ENCODE data around the gene BPIFB6.

Gene BPIFB6

GRCh38 chr20:33062105-33062824, 30.8 kb downstream of the BPIFB6 start:
- Histone ChIP-seq H3K9me3 (replicated peaks; ENCODE audit: low read length) (no peaks in the 10 kb centered on the region), H3K4me2 (ENCODE audit: low read length) (no peak overlapping the region), H3K36me3 (ENCODE audit: insufficient read depth, low read length) (no peaks in the 10 kb centered on the region), H3K4me1 (ENCODE audit: control insufficient read depth, insufficient read depth, low read length) (no peaks in the 10 kb centered on the region), H3K9ac (ENCODE audit: low read depth, low read length) (no peak overlapping the region), H3K27me3 (ENCODE audit: control insufficient read depth, insufficient read depth, low read length) (peaks cover 18% of the 10 kb centered on the region), H3K4me3 (ENCODE audit: low read length) (no peak overlapping the region)

- Histone ChIP-seq H3K9me3 (replicated peaks; ENCODE audit: low read length) (no peaks in the 10 kb centered on the region), H3K4me1 (ENCODE audit: control insufficient read depth, insufficient read depth, low read length) (no peaks in the 10 kb centered on the region), H3K4me3 (ENCODE audit: low read length) (no peak overlapping the region), H3K4me2 (ENCODE audit: low read length) (no peak overlapping the region), H3K9ac (ENCODE audit: low read depth, low read length) (no peak overlapping the region), H3K36me3 (ENCODE audit: insufficient read depth, low read length) (no peaks in the 10 kb centered on the region), H3K27me3 (ENCODE audit: control insufficient read depth, insufficient read depth, low read length) (peaks cover 21% of the 10 kb centered on the region)
Observed at GRCh38 chr20:33062825-33063149, 31.3 kb downstream of the BPIFB6 start.

GRCh38 chr20:33063271-33063670, 31.8 kb downstream of the BPIFB6 start:
- Histone ChIP-seq H3K27me3 (ENCODE audit: control insufficient read depth, insufficient read depth, low read length) (peaks cover 25% of the 10 kb centered on the region), H3K4me3 (ENCODE audit: low read length) (no peak overlapping the region), H3K36me3 (ENCODE audit: insufficient read depth, low read length) (no peaks in the 10 kb centered on the region), H3K9ac (ENCODE audit: low read depth, low read length) (no peak overlapping the region), H3K9me3 (replicated peaks; ENCODE audit: low read length) (no peaks in the 10 kb centered on the region), H3K4me2 (ENCODE audit: low read length) (no peak overlapping the region), H3K4me1 (ENCODE audit: control insufficient read depth, insufficient read depth, low read length) (no peaks in the 10 kb centered on the region)

- Histone ChIP-seq H3K36me3 (ENCODE audit: insufficient read depth, low read length) (no peaks in the 10 kb centered on the region), H3K9ac (ENCODE audit: low read depth, low read length) (no peak overlapping the region), H3K9me3 (replicated peaks; ENCODE audit: low read length) (no peaks in the 10 kb centered on the region), H3K4me2 (ENCODE audit: low read length) (no peak overlapping the region), H3K4me1 (ENCODE audit: control insufficient read depth, insufficient read depth, low read length) (no peaks in the 10 kb centered on the region), H3K27me3 (ENCODE audit: control insufficient read depth, insufficient read depth, low read length) (peaks cover 33% of the 10 kb centered on the region), H3K4me3 (ENCODE audit: low read length) (no peak overlapping the region)
Observed at GRCh38 chr20:33064572-33065287, 33.3 kb downstream of the BPIFB6 start.

GRCh38 chr20:33065785-33066184, 34.3 kb downstream of the BPIFB6 start:
- Histone ChIP-seq H3K9me3 (replicated peaks; ENCODE audit: low read length) (no peaks in the 10 kb centered on the region), H3K27me3 (ENCODE audit: control insufficient read depth, insufficient read depth, low read length) (peaks cover 34% of the 10 kb centered on the region), H3K4me2 (ENCODE audit: low read length) (no peak overlapping the region)

GRCh38 chr20:33067806-33068205, 36.4 kb downstream of the BPIFB6 start:
- Histone ChIP-seq H3K4me3 (ENCODE audit: low read length) (no peak overlapping the region), H3K27me3 (ENCODE audit: control insufficient read depth, insufficient read depth, low read length) (peaks cover 32% of the 10 kb centered on the region), H3K4me2 (ENCODE audit: low read length) (no peak overlapping the region), H3K4me1 (ENCODE audit: control insufficient read depth, insufficient read depth, low read length) (no peaks in the 10 kb centered on the region), H3K9me3 (replicated peaks; ENCODE audit: low read length) (no peaks in the 10 kb centered on the region), H3K36me3 (ENCODE audit: insufficient read depth, low read length) (no peaks in the 10 kb centered on the region), H3K9ac (ENCODE audit: low read depth, low read length) (no peak overlapping the region)

More at GRCh38 chr20:33065785-33066184, 34.3 kb downstream of the BPIFB6 start:
- Histone ChIP-seq H3K4me1 (ENCODE audit: control insufficient read depth, insufficient read depth, low read length) (no peaks in the 10 kb centered on the region), H3K4me3 (ENCODE audit: low read length) (no peak overlapping the region), H3K36me3 (ENCODE audit: insufficient read depth, low read length) (no peaks in the 10 kb centered on the region), H3K9ac (ENCODE audit: low read depth, low read length) (no peak overlapping the region)

GRCh38 chr20:33068251-33068939, 36.9 kb downstream of the BPIFB6 start:
- no peaks in the 10 kb centered on the region for H3K36me3 ChIP-seq (ENCODE audit: insufficient read depth, low read length)
- no peak overlapping the region for H3K9ac ChIP-seq (ENCODE audit: low read depth, low read length)
- no peak overlapping the region for H3K4me3 ChIP-seq (ENCODE audit: low read length)
- no peak overlapping the region for H3K4me2 ChIP-seq (ENCODE audit: low read length)
- H3K27me3 ChIP-seq (ENCODE audit: control insufficient read depth, insufficient read depth, low read length), result peaks cover 36% of the 10 kb centered on the region
- no peaks in the 10 kb centered on the region for H3K9me3 ChIP-seq (replicated peaks; ENCODE audit: low read length)
- H3K4me1 ChIP-seq (ENCODE audit: control insufficient read depth, insufficient read depth, low read length), result no peaks in the 10 kb centered on the region

- peaks cover 37% of the 10 kb centered on the region for H3K27me3 ChIP-seq (ENCODE audit: control insufficient read depth, insufficient read depth, low read length)
- H3K4me2 ChIP-seq (ENCODE audit: low read length), result no peak overlapping the region
- H3K4me3 ChIP-seq (ENCODE audit: low read length), result no peak overlapping the region
- no peak overlapping the region for H3K9ac ChIP-seq (ENCODE audit: low read depth, low read length)
- no peaks in the 10 kb centered on the region for H3K36me3 ChIP-seq (ENCODE audit: insufficient read depth, low read length)
- no peaks in the 10 kb centered on the region for H3K4me1 ChIP-seq (ENCODE audit: control insufficient read depth, insufficient read depth, low read length)
- H3K9me3 ChIP-seq (replicated peaks; ENCODE audit: low read length), result no peaks in the 10 kb centered on the region
Observed at GRCh38 chr20:33069673-33070072, 38.2 kb downstream of the BPIFB6 start.

DNA sequence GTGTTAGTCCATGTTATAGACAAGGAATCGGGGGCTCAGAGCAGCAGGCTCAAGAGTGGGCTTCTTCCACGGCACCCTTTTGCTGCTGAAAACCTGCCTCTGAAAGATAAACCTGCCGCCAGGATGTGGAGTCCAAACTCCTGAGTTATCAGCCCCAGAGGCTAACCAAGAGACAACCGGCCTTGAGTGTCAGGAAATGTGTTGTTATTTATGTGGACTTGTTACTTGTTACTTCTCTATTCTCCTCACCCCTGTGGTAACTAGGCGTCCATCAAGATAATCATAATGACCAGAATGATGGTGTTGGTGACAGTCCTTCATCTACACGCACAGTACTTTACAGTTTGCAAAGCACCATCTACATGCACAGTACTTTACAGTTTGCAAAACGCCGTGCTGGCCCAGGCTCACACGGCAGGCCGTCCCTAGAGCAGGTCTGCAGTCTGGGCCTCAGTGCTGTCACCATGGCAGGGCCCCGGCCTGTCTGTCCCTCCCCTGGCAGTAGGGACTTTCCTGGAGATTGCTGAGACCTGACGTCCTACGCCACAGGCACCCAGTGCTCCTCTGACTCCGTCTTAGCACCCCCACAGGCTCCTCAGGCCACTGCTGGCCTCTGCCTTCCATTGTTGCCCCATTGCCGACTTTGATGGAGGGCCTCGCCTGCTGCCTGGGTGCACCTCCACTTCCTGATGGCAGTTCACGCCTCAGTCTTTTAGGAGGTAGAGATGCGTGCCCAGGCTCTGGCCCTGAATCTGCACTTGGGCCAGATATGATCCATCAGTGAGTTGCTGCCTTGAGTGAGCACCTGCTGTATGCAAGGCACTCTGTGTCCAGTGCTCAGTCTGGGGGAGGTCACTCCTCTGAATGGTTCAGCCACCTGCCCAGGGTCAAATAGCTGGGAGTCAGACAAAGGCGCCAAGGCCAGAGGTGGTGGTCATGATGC, 38.9 kb downstream of the BPIFB6 start:
- Histone ChIP-seq H3K9me3 (replicated peaks; ENCODE audit: low read length) (no peaks in the 10 kb centered on the region), H3K36me3 (ENCODE audit: insufficient read depth, low read length) (no peaks in the 10 kb centered on the region), H3K4me3 (ENCODE audit: low read length) (no peak overlapping the region), H3K4me1 (ENCODE audit: control insufficient read depth, insufficient read depth, low read length) (no peaks in the 10 kb centered on the region), H3K27me3 (ENCODE audit: control insufficient read depth, insufficient read depth, low read length) (peaks cover 42% of the 10 kb centered on the region), H3K4me2 (ENCODE audit: low read length) (no peak overlapping the region), H3K9ac (ENCODE audit: low read depth, low read length) (no peak overlapping the region)

DNA sequence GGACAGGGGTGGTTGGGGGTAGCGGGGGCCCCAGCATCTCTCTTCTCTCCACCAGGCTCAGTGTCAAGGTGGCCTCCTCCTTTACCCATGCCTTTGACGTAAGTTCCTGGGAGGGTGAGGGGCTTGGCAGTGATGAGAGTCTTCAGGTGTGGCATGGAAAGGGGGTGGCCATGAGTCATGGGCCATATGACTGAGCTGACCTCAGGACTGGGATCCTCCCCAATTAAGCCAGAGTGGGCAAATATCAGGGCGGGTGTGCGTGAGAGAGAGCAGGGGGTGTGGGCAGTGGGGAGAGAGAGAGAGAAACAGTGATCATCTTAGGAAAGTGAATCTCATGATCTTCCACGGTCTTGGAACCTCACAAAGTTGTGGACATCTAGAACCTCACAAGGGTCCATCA, 39.8 kb downstream of the BPIFB6 start:
- H3K9ac ChIP-seq (ENCODE audit: low read depth, low read length), result no peak overlapping the region

DNA sequence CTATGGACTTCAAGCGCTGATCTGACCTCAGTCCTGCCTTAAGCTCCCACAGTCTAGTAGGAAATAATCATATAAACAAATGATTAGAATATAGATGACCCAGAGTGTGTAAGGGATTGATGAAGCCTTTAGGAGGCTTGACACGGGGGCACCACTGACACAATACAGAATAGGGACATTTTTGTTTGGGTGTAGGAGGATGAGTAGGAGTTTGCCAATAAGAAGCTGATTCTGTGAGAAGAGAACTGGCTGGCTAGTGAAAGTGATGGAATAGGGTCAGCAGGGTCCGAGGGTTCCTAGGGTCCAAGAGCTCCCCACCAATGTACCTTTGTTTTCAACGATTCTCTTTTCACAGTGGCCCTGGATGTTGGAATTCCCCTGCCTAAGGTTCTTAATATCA, 40.9 kb downstream of the BPIFB6 start:
- H3K4me3 ChIP-seq (ENCODE audit: low read length), result no peak overlapping the region
- no peaks in the 10 kb centered on the region for H3K36me3 ChIP-seq (ENCODE audit: insufficient read depth, low read length)
- H3K4me2 ChIP-seq (ENCODE audit: low read length), result no peak overlapping the region
- no peaks in the 10 kb centered on the region for H3K9me3 ChIP-seq (replicated peaks; ENCODE audit: low read length)
- H3K4me1 ChIP-seq (ENCODE audit: control insufficient read depth, insufficient read depth, low read length), result no peaks in the 10 kb centered on the region
- no peak overlapping the region for H3K9ac ChIP-seq (ENCODE audit: low read depth, low read length)
- H3K27me3 ChIP-seq (ENCODE audit: control insufficient read depth, insufficient read depth, low read length), result peaks cover 38% of the 10 kb centered on the region

More for the DNA sequence above, 39.8 kb downstream of the BPIFB6 start:
- no peak overlapping the region for H3K4me2 ChIP-seq (ENCODE audit: low read length)
- H3K36me3 ChIP-seq (ENCODE audit: insufficient read depth, low read length), result no peaks in the 10 kb centered on the region
- H3K4me3 ChIP-seq (ENCODE audit: low read length), result no peak overlapping the region
- peaks cover 43% of the 10 kb centered on the region for H3K27me3 ChIP-seq (ENCODE audit: control insufficient read depth, insufficient read depth, low read length)
- no peaks in the 10 kb centered on the region for H3K9me3 ChIP-seq (replicated peaks; ENCODE audit: low read length)
- no peaks in the 10 kb centered on the region for H3K4me1 ChIP-seq (ENCODE audit: control insufficient read depth, insufficient read depth, low read length)

Data from skeletal muscle satellite cell (primary cell).